ENCODE data around the gene EYA2.

GRCh38 chr20:47149939-47150338 lies 255.3 kb downstream of the EYA2 start:
- TF ChIP-seq RAD21 (IDR thresholded peaks at IDR 0.05) (no peak), CTCF (IDR thresholded peaks at IDR 0.05; ENCODE audit: low read depth, low read length, missing input control) (no peak), REST (IDR thresholded peaks at IDR 0.05) (no peak), ATF3 (IDR thresholded peaks at IDR 0.05) (no peak), RXRA (IDR thresholded peaks at IDR 0.05) (no peak), TAF1 (conservative IDR thresholded peaks at IDR 0.05) (no peak), SP1 (IDR thresholded peaks at IDR 0.05) (no peak), GABPA (IDR thresholded peaks at IDR 0.05 in 1 of 2, conservative IDR thresholded peaks at IDR 0.05 in 1 of 2) (no peak), JUND (IDR thresholded peaks at IDR 0.05) (no peak)
